Transverse colon (tissue), 4 donors: ENCODE results near the gene TBC1D12.

Experiments
- EP300 ChIP-seq: sonication (generic); formaldehyde crosslinking; IDR thresholded peaks from one replicate; pipeline ENCODE4 v1.6.1; 2017; ENCODE audit warnings: antibody characterized with exemption, low read depth
- POLR2A ChIP-seq: fragments of 450-650 bp; IDR thresholded peaks from one replicate; pipeline ENCODE4 v1.6.1; 2016; ENCODE audit warnings: antibody characterized with exemption, mild to moderate bottlenecking, moderate library complexity
- POLR2AphosphoS5 ChIP-seq, 3 donors: sonication (generic); formaldehyde crosslinking; IDR thresholded peaks; one replicate each; pipeline ENCODE4 v1.6.1; 2016; ENCODE audit warnings: antibody characterized with exemption in 3 of 3
- TF ChIP-seq, protein P1 (sequence below), 5 experiments: fragments of 200-600 bp in 3 of 5; fragments of 450-650 bp in 2 of 5; sonication (generic) in 3 of 5; IDR thresholded peaks; 1 replicate in 2 of 5; 2 replicates in 3 of 5; pipeline ENCODE4 v1.5.1; 2016 to 2017; ENCODE audit warnings: antibody characterized with exemption in 5 of 5, inconsistent platforms in 3 of 5, mild to moderate bottlenecking in 2 of 5, moderate library complexity in 1 of 5

GRCh38 chr10:94443047-94443446 is 40.7 kb downstream of the TBC1D12 start:
- TF ChIP-seq, protein P1, sequence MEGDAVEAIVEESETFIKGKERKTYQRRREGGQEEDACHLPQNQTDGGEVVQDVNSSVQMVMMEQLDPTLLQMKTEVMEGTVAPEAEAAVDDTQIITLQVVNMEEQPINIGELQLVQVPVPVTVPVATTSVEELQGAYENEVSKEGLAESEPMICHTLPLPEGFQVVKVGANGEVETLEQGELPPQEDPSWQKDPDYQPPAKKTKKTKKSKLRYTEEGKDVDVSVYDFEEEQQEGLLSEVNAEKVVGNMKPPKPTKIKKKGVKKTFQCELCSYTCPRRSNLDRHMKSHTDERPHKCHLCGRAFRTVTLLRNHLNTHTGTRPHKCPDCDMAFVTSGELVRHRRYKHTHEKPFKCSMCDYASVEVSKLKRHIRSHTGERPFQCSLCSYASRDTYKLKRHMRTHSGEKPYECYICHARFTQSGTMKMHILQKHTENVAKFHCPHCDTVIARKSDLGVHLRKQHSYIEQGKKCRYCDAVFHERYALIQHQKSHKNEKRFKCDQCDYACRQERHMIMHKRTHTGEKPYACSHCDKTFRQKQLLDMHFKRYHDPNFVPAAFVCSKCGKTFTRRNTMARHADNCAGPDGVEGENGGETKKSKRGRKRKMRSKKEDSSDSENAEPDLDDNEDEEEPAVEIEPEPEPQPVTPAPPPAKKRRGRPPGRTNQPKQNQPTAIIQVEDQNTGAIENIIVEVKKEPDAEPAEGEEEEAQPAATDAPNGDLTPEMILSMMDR (IDR thresholded peaks at IDR 0.05): no peak
- TF ChIP-seq POLR2A: no peak
- TF ChIP-seq POLR2AphosphoS5 (IDR thresholded peaks at IDR 0.05): no peak
- no peak for TF ChIP-seq EP300
